GM18499 (cell line): ENCODE measurements around the gene HLA-DOB.
"Not testable (repeated sequence)": the region's sequence is repeated elsewhere in the genome, so short reads cannot be mapped to it uniquely, and the experiment has no call there.

ENCODE experiments used
- ATAC-seq: cut with Tn5 transposase; IDR thresholded peaks from one replicate; pipeline ENCODE4 v1.9.1; 2021; ENCODE audit warnings: moderate number of reproducible peaks; ENCODE audit not compliant: insufficient read depth, unreplicated experiment

HLA-DOB gene

DNA sequence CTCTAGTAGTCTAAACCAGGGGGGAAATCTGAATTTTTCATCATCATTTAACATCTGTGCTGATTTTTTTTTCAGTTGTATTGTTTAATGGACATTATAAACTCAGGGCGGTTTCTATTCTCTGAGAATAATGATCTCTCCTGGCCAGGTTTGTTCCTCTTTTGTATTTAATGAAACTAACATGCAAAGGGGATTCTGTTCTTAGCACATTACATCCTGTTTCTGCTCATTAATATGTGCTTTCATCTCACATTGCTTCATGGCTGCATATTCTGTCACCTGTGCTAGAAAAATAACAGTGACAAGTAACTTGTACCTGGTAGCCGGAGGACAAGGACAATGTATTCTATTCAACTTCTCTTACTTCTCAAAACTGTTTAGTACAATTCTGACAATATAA is 806 bp downstream of the HLA-DOB start:
- no peak for ATAC-seq

DNA sequence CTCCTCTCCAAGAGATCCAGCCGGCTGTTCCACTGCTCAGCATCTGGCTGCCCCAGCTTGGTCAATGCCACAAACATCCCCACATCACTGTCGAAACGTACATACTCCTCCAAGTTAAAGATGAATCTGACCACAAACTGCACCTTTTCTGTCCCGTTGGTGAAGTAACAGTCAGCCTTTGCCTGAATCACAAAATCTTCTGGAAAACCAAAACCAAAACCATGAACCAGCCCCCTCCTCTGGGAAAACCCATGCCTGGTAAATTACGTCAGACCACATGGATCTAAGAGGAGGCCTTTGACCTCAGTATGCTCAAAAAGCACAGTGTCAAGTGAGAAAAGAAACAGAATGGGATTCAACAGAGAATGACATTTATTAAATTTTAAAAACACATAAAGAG is 1.7 kb downstream of the HLA-DOB start:
- ATAC-seq = no peak

DNA sequence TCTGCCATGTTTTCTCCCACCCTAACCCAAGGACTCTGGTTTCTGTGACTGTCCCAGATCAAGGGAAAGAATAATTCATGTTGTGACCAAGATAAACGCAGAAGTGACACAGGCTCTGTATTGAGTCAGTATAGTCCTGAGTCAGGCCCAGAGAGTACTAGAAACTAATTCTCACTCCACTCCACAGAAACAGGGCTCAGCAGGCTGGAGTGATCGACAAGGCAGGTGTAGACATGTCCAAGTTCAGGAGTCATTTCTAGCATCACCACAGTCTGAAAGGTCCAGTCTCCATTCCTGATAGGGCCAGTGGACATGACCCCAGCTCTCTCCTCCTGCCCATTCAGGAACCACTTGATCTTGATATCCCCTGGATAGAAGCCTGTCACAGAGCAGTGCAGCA is 2.7 kb downstream of the HLA-DOB start:
- ATAC-seq = no peak

DNA sequence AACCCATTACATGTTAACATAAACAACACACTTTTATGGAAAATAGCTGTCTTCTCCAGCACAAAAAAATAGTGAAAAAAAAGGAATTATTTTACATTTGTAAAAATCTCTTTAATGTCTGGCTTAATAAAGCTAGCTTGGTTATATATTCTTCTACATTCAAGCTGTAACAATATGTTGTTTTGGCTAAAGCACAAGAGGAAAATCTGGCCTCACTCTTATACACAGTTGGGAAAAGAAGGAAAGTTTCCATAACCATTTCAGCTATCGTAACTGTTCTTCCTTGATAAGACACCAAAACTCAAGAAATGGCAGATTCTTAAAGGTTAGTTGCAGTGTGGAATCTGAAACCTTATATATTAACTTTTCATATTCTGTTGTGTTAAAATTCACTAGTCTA is 7.6 kb downstream of the HLA-DOB start:
- no peak for ATAC-seq

DNA sequence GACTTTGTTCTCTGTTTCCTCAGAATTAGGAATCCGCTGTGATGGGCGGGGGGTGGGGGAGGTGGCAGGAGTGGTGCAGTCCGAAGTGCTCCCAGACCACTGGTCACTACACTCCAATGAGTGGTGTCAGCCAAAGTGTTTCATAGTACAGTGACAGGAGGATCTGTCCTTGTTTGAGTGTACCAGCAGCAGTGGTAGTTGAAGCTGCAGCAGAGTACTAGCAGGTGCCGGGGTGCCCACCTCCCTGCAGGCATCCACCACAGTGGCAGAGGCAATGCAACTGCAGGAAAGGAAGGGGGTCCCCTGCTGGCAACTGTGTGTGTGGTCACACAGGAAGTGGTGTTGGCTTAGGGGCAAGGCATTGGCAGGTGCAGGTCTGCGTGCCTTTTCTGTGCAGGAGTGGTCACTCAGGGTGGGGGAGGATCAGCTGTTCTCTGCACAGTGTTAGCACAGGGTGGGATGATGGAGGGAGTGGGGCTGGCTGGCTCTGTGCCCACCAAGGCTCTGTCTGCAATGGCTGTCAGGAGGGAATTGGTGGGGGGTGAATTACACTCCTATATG is 9.7 kb downstream of the HLA-DOB start:
- no peak for ATAC-seq

DNA sequence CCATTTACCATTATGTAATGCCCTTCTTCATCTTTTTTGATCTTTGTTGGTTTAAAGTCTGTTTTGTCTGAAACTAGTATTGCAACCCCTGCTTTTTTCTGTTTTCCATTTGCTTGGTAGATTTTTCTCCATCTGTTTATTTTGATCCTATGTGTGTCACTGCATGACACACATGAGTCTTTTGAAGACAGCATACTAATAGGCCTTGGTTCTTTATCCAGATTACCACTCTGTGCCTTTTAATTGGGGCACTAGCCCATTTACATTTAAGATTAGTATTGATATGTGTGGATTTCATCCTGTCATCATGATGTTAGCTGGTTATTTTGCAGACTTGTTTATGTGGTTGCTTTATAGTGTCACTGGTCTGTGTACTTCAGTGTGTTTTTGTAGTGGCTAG is 11.4 kb downstream of the HLA-DOB start:
- ATAC-seq = not testable (repeated sequence)

DNA sequence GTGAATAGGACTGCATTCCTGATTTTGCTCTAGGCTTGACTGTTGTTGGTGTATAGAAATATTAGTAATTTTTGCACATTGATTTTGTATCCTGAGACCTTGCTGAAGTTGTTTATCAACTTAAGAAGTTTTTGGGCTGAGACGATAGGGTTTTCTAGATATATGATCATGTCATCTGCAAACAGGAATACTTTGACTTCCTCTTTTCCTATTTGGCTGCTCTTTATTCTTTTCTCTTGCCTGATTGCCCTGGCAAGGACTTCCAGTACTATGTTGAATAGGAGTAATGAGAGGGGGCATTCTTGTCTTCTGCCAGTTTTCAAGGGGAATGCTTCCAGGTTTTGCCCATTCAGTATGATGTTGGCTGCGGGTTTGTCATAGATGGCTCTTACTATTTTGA is 13.4 kb downstream of the HLA-DOB start:
- no peak for ATAC-seq

GRCh38 chr6:32799740-32800139 is 17.1 kb downstream of the HLA-DOB start:
- ATAC-seq = no peak

DNA sequence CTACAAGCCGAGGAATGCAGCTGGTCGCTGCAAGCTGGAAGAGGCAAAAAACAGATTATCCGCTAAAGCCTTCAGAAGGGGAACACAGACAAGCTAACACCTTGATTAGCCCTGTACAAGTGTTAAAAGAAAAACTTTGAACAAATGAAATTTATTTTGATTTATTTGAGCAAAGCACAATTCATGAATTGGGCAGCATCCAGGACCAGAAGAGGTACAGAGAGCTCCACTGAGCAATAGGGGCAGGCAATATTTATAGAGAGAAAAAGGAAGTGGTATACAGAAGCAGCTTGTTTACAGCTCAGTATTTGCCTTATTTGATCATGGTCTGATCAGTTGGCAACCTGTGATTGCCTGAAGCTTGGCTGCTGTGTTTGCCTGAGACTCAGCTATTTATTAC is 17.6 kb downstream of the HLA-DOB start:
- ATAC-seq = no peak

- no peak for ATAC-seq
Measured at GRCh38 chr6:32796848-32797776, 19.7 kb downstream of the HLA-DOB start.

DNA sequence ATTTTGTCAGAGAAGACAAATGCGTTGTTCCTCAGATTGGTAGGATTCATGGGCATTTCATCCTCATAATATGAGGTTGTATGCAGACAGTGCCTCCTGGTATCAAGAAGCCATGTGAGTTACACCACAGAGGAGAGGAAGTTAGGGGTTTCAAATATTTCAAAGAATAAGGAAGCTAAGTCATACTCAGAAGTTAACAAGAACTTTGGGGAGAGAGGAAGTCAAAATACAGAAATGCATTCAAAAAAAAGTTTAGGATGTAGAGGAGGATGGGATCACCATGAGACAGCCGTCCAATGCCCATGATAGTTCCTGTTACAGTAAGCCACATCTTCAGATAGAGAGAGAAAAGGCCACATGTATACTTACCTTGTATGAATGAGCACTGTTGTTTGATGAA is 22.3 kb downstream of the HLA-DOB start:
- ATAC-seq = no peak

DNA sequence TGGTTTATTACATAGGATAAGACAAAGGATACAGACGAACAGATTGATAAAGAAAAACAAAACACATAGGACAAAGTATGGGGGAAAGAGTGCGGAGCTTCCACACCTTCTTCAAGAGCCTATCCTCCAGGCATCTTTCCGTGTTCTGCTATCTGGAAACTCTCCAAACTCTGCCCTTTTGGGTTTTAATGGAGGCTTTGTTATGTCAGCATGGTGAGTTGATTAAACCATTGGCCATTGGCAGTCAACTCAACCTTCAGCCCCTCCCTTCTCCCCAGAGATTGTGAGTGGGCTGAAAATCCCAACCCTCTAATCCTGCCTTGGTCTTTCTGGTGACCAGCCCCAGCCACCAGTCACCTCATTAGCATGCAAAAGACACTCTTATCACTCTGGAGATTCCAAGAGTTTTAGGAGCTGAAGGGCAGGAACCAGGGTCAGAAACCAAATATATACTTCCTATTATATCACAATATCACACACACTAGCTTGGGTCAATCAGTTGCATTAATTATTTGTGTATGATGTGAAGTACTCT is 23.8 kb downstream of the HLA-DOB start:
- ATAC-seq = no peak

- ATAC-seq = no peak
Measured at GRCh38 chr6:32790306-32790705, 26.5 kb downstream of the HLA-DOB start.

DNA sequence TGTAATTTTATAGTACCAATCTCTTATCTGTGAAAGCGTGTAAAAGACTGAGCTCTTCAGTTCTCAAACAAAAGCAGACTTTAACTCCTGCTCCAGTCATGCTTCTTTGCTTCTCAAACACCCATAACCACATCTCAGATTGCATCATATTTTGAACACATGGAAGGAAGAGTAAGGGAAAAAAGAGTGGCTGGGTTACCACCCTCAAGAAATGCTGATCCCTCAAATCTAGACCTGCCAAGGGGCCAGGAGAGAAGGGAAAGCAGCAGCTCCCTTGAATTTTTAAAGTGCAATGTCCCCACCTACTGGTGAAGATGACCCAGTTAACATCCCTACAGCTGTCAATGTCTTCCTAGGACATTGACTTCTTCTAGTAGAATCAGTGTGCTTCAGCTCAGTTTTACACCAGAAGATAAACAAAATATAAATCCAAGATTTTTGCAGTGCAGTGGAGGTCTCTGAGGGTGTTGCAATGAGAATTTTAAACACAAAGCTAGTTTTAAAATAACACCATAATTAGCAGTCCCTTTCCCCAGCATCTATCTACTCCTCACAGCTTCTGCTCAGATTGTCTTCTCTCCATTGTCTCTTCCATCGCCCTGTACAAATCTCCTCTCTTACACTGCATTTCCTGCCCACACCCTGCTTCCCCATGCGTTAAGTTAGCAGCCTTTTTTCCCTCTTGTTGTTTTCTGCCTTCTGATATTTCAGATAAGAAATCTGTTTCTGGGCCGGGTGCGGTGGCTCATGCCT is 30.8 kb downstream of the HLA-DOB start:
- ATAC-seq = no peak

- ATAC-seq = not testable (repeated sequence)
Measured at GRCh38 chr6:32782923-32783322, 33.9 kb downstream of the HLA-DOB start.

GRCh38 chr6:32779036-32779435 is 37.8 kb downstream of the HLA-DOB start:
- no peak for ATAC-seq

GRCh38 chr6:32775071-32775470 is 41.7 kb downstream of the HLA-DOB start:
- no peak for ATAC-seq

GRCh38 chr6:32774426-32774825 is 42.4 kb downstream of the HLA-DOB start:
- ATAC-seq = no peak

GRCh38 chr6:32772656-32773055 is 44.1 kb downstream of the HLA-DOB start:
- ATAC-seq = no peak

- no peak for ATAC-seq
Measured at GRCh38 chr6:32764048-32764447, 52.8 kb downstream of the HLA-DOB start.

DNA sequence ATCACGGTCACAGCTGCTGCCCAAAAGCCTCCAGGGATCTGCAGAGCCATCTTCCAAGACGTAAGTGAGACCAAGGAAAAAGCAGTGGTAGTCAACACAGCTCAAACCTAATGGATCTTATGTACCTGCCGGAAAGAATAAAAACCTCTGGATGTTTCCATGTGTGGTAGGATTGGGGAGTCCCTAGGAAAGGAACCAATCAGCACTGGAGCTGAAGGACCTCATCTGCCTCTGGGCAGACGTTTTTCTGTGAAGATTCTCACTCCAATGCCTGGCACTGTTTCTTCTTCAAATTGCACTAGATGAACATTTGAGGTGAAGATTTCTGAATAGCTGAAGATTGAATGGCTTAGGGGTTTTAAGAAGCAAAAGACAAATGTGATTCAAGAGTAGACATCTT is 53.4 kb downstream of the HLA-DOB start, which contains the start of gene HLA-DQB2:
HLA-DQB2 (minus strand) TSS at position 112 of the 400 bp plus-strand sequence; CDS start at position 50, 62 bp downstream.
- no peak for ATAC-seq
